OCI-LY7 (cell line): ENCODE measurements around the gene IGDCC3. TPM values are rescaled to one million over a fixed set of nuclear protein-coding genes. Genes with fewer than 3 reads are reported as not detected.

ENCODE experiments used
- BruUV-seq: library from RNA; stranded (reverse); fragments of 400-500 nt; replicated peaks from 2 replicates; lab custom pipeline; 2021; lab: Mats Ljungman, UMichigan
- CTCF ChIA-PET: fragments of 300-600 bp; sonication (Branson Sonifier 250); formaldehyde crosslinking; loops from one replicate; lab custom pipeline; 2022; ENCODE audit warnings: antibody characterized with exemption; ENCODE audit not compliant: unreplicated experiment; lab: Charles Lee
- POLR2A ChIA-PET: fragments of 300-600 bp; sonication (Branson Sonifier 250); formaldehyde crosslinking; loops from one replicate; lab custom pipeline; 2022; ENCODE audit warnings: antibody characterized with exemption; lab: Charles Lee
- DNase-seq: peaks from one replicate; pipeline ENCODE4 v3.0.0-alpha.2; 2015; ENCODE audit warnings: low spot score
- H2AFZ ChIP-seq: fragments of 200-600 bp; sonication (generic), shearing (Covaris generic); 2 replicates; pipeline ENCODE4 v1.6.1; 2014; ENCODE audit warnings: mild to moderate bottlenecking, antibody characterized with exemption, low read length, moderate library complexity
- H3K27ac ChIP-seq: fragments of 200-600 bp; sonication (generic); 2 replicates; pipeline ENCODE4 v1.5.1; 2014; ENCODE audit warnings: mixed run types, low read depth, mild to moderate bottlenecking, moderate library complexity, low read length, inconsistent platforms; ENCODE audit not compliant: poor library complexity, severe bottlenecking
- H3K36me3 ChIP-seq: fragments of 200-600 bp; sonication (generic); 2 replicates; pipeline ENCODE4 v1.6.1; 2014; ENCODE audit warnings: mild to moderate bottlenecking, antibody characterized with exemption, low read length, moderate library complexity, mixed read lengths; ENCODE audit not compliant: insufficient read depth
- H3K4me1 ChIP-seq: fragments of 200-600 bp; sonication (generic); 2 replicates; pipeline ENCODE4 v1.5.1; 2014; ENCODE audit warnings: mild to moderate bottlenecking, low read length; ENCODE audit not compliant: insufficient read depth, poor library complexity, severe bottlenecking
- H3K4me2 ChIP-seq: fragments of 200-600 bp; sonication (generic); 2 replicates; pipeline ENCODE4 v1.6.1; 2014; ENCODE audit warnings: mild to moderate bottlenecking, low read length
- H3K4me3 ChIP-seq: fragments of 200-600 bp; sonication (generic); 2 replicates; pipeline ENCODE4 v1.5.1; 2014; ENCODE audit warnings: mild to moderate bottlenecking, low read depth, low read length; ENCODE audit not compliant: poor library complexity, severe bottlenecking
- H3K79me2 ChIP-seq: fragments of 200-600 bp; sonication (generic); 2 replicates; pipeline ENCODE4 v1.6.1; 2016; ENCODE audit warnings: low read depth, mild to moderate bottlenecking, low read length, moderate library complexity, mixed read lengths; ENCODE audit not compliant: insufficient read depth
- H3K9me2 ChIP-seq: fragments of 200-600 bp; sonication (generic); 2 replicates; pipeline ENCODE4 v1.6.1; 2016; ENCODE audit warnings: mild to moderate bottlenecking, low read length, mixed read lengths; ENCODE audit not compliant: insufficient read depth
- H3K9me3 ChIP-seq: fragments of 200-600 bp; sonication (generic); 2 replicates; pipeline ENCODE4 v1.6.1; 2014; ENCODE audit warnings: mild to moderate bottlenecking, mixed run types, low read length, mixed read lengths
- H4K20me1 ChIP-seq: fragments of 200-600 bp; sonication (generic); 2 replicates; pipeline ENCODE4 v1.6.1; 2014; ENCODE audit warnings: mild to moderate bottlenecking, antibody characterized with exemption, low read length, moderate library complexity, mixed read lengths; ENCODE audit not compliant: insufficient read depth
- EZH2phosphoT487 ChIP-seq: fragments of 200-600 bp; sonication (generic); IDR thresholded peaks from 2 replicates; pipeline ENCODE4 v1.6.1; 2018; ENCODE audit warnings: low read depth, borderline replicate concordance, mild to moderate bottlenecking, mixed run types, antibody characterized with exemption, low read length, moderate library complexity, mixed read lengths
- intact Hi-C: fragments of 100-400 bp; cut with micrococcal nuclease; formaldehyde crosslinking; loops from one replicate; pipeline ENCODE4 v1.10.0; 2022; ENCODE audit not compliant: unreplicated experiment
- total RNA-seq, 2 experiments: library from RNA; depleted of rRNA in 1 of 2; stranded (reverse); fragments of >200 nt in 1 of 2; shearing (Covaris generic) in 1 of 2; gene quantifications; 2 replicates each; pipeline ENCODE4 v1.2.3, GENCODE V29; 2014 to 2022
- TF ChIP-seq, protein P1 (sequence below): fragments of 200-600 bp; sonication (generic); conservative IDR thresholded peaks from 2 replicates; pipeline ENCODE4 v1.5.1; 2014; ENCODE audit warnings: mild to moderate bottlenecking, antibody characterized with exemption, low read length, moderate library complexity, mixed read lengths

The IGDCC3 gene
- total RNA-seq, 2 experiments from 2014 or later, result not detected

DNA sequence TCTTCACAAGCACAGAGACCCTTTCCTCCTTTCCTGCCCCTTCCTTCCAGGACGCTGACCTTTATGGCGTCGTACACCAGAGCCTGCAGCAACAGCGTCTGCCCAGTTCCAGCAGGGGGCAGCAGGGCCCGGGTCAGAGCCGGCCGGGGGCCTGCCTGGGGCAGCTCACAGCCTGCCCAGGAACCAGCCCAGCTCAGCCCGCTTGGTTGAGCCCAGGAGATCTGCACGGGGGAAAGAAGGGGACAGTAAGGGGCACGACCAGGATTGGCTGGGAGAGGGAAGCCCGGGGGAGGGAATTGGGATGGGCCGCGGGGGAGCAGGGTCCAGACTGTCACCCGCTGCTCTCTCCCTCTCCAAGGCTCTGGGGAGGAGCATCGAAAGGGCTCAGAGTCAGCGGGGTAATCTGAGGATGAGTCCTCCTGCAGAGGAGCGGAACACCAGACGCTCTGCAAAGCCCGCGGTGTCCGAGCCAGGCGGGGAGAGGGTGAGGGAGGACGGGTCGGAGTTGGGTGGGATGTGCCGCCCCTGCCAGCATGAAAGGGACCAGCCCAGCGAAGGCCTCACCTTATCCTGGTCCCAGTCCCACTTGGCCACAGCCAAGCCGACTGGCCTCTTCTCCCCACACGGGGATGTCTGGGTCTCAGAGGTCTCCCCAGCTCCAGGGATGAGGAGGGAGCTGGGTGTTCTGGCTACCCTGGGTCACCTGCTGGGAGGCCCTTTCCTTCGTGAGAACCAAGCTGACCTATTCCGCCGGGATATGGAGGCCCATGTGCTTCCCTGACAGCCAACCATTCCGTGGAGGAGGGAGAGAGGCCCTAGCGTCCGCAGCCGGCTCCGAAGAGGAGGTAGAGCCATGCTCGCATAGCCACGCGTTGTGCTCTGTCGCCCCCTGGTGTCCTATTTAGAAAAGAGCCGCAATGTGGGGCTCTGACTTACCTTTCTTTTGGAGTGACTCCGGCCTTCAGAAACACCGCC is 7.4 kb upstream of the IGDCC3 start:
- peak overlapping the region; percentile 71 for H3K4me2 ChIP-seq
- no peaks in the 10 kb centered on the region for H4K20me1 ChIP-seq
- H3K4me3 ChIP-seq, result peak overlapping the region; percentile 54
- peak; percentile 85 for DNase-seq
- no peaks in the 10 kb centered on the region for H3K79me2 ChIP-seq
- POLR2A ChIA-PET, result interaction anchor here (0.6 kb wide), 1 partner anchor 86 kb away, joined by 3 read pairs; no protein-coding TSS in a partner anchor
- peak overlapping the region; percentile 78 for H2AFZ ChIP-seq
- BruUV-seq, result no TSS peak
- no peaks in the 10 kb centered on the region for H3K36me3 ChIP-seq
- H3K27ac ChIP-seq, result no peak overlapping the region
- no peak for TF ChIP-seq EZH2phosphoT487
- TF ChIP-seq, protein P1, sequence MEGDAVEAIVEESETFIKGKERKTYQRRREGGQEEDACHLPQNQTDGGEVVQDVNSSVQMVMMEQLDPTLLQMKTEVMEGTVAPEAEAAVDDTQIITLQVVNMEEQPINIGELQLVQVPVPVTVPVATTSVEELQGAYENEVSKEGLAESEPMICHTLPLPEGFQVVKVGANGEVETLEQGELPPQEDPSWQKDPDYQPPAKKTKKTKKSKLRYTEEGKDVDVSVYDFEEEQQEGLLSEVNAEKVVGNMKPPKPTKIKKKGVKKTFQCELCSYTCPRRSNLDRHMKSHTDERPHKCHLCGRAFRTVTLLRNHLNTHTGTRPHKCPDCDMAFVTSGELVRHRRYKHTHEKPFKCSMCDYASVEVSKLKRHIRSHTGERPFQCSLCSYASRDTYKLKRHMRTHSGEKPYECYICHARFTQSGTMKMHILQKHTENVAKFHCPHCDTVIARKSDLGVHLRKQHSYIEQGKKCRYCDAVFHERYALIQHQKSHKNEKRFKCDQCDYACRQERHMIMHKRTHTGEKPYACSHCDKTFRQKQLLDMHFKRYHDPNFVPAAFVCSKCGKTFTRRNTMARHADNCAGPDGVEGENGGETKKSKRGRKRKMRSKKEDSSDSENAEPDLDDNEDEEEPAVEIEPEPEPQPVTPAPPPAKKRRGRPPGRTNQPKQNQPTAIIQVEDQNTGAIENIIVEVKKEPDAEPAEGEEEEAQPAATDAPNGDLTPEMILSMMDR, result peak; percentile 90
- no peaks in the 10 kb centered on the region for H3K9me2 ChIP-seq
- H3K9me3 ChIP-seq, result no peaks in the 10 kb centered on the region
- intact Hi-C loops, result loop anchor here (1.0 to 2.0 kb wide), 4 partner anchors 67 to 352 kb away; partner anchors contain the start of gene CLPX
- CTCF ChIA-PET, result interaction anchor here (0.6 to 1.5 kb wide), 4 partner anchors 65 to 637 kb away, joined by 3 to 8 read pairs (median 4); no protein-coding TSS in a partner anchor
- H3K4me1 ChIP-seq, result peaks cover 8% of the 10 kb centered on the region

DNA sequence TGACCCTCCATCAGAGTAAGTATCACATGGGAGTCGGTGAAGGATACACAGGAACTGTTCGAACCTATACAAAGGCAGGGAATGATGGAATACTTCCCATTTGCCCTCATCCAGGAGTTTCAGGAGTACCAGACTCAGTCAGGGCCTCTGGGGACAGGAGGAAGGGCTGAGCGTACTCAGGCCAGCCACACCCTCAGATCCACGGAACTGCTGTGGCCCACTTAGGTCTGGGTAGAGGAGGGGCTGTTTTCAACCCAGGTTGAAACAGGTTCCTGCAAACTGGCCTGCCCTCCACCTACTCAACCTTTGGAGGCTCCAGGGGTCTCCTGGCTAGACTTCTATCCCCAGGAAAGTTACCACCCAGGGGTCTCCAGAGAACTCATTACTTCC is 6.7 kb upstream of the IGDCC3 start:
- Histone ChIP-seq H3K4me1 (peaks cover 8% of the 10 kb centered on the region), H3K79me2 (no peaks in the 10 kb centered on the region), H2AFZ (peak overlapping the region; percentile 78), H3K4me3 (no peak overlapping the region), H3K27ac (no peak overlapping the region), H3K36me3 (no peaks in the 10 kb centered on the region), H4K20me1 (no peaks in the 10 kb centered on the region), H3K9me2 (no peaks in the 10 kb centered on the region), H3K4me2 (peak overlapping the region; percentile 71), H3K9me3 (no peaks in the 10 kb centered on the region)
- BruUV-seq, result no TSS peak
- no peak for DNase-seq
- ChIA-PET CTCF (interaction anchor here (1.1 to 1.5 kb wide), 2 partner anchors 64 to 67 kb away, joined by 3 to 5 read pairs; no protein-coding TSS in a partner anchor), POLR2A (interaction anchor here (0.6 kb wide), 2 partner anchors 66 to 86 kb away, joined by 3 read pairs; no protein-coding TSS in a partner anchor)
- no peak for TF ChIP-seq EZH2phosphoT487
- TF ChIP-seq, protein P1, result no peak
- intact Hi-C loops, result loop anchor here (2.0 kb wide), 2 partner anchors 200 to 352 kb away; partner anchors contain the start of gene CLPX
